Pancreas (tissue), 10 donors: ENCODE measurements around the gene ZNF107. TPM values are rescaled to one million over a fixed set of nuclear protein-coding genes. Genes with fewer than 3 reads are reported as not detected.

Source experiments
- ATAC-seq, 4 donors: fragments of 200-7000 bp; cut with Tn5 transposase; one replicate each; pipeline versions ENCODE4 v1.8.0 to v1.9.1; 2020; ENCODE audit warnings: mild to moderate bottlenecking in 4 of 4, moderate library complexity in 4 of 4
- DNase-seq, 6 donors: peaks; one replicate each; pipeline ENCODE4 v3.0.0-alpha.2; 2020
- FAIRE-seq: peaks from 2 replicates; lab custom pipeline; 2012; peaks lifted over from hg19 to GRCh38; lab: Jason Lieb, UNC
- H3K27ac ChIP-seq, 4 donors: fragments of 200-600 bp; sonication (generic); 1 replicate in 3 of 4; 2 replicates in 1 of 4; pipeline versions ENCODE4 v1.5.0 to v1.8.0; 2020
- H3K27me3 ChIP-seq, 4 donors: fragments of 200-600 bp; one replicate each; pipeline ENCODE4 v1.8.0; 2021
- H3K36me3 ChIP-seq, 3 donors: fragments of 200-600 bp; sonication (generic) in 1 of 3; one replicate each; pipeline versions ENCODE4 v1.5.0 to v1.8.0; 2020 to 2021
- H3K4me1 ChIP-seq, 3 donors: fragments of 200-600 bp; one replicate each; pipeline ENCODE4 v1.8.0; 2021
- H3K4me3 ChIP-seq, 4 donors: fragments of 200-600 bp; sonication (generic) in 2 of 4; one replicate each; pipeline versions ENCODE4 v1.5.0 to v1.8.0; 2020 to 2021
- H3K9me3 ChIP-seq, 4 donors: fragments of 200-600 bp; one replicate each; pipeline ENCODE4 v1.8.0; 2021
- WGBS, 2 donors: extraction: QIAGEN DNeasy Blood & Tissue Kit; methylation state at CpG; one replicate each; pipeline ENCODE4 v1.1.7; 2013; 5-methylcytosine and 5-hydroxymethylcytosine counted together
- intact Hi-C, 3 donors: fragments of 100-400 bp; cut with DNase I; formaldehyde crosslinking; loops; one replicate each; pipeline versions ENCODE4 v1.11.1 to v1.14.2; 2022
- polyA plus RNA-seq, 2 donors: library from polyadenylated mRNA; stranded (reverse); fragments of 200-250 nt; gene quantifications; one replicate each; pipeline ENCODE4 v1.2.3, GENCODE V29; 2013
- total RNA-seq, 6 donors: library from RNA; stranded (reverse); fragmentation: NEBNext Ultra II Directional in 4 of 6; extraction: Animal tissue kit (Norgen Biotek cat#: 25700) in 4 of 6; gene quantifications; one replicate each; pipeline versions ENCODE4 v1.2.1 to v1.2.4, GENCODE V29; 2021 to 2023
- TF ChIP-seq, protein P1 (sequence below), 4 donors: fragments of 200-600 bp; sonication (generic) in 3 of 4; IDR thresholded peaks; one replicate each; pipeline versions ENCODE4 v1.5.0 to v1.8.0; 2021; ENCODE audit warnings: antibody characterized with exemption in 4 of 4
- donor health status: healthy with polysubstance abuse.
- donor health status: DM: no; HTN: no; CAD: no; lungs with moderate emphysema.
- donor health status: DM: no; HTN: no; CAD: no.
- donor health status: control.
- donor health status: control.
- donor health status: Bipolar disorder and iron deficiency.
- donor health status: DM: yes; HTN: yes; CAD: no.
- donor health status: DM: no; HTN: no; CAD: no.
- donor health status: DM: no; HTN: no; CAD: no.
- donor health status: DM: yes; HTN: yes; CAD: no.

ZNF107 gene
- total and polyA plus RNA-seq, 8 donors = 0.68 to 2.9 (median 1.4) TPM

DNA sequence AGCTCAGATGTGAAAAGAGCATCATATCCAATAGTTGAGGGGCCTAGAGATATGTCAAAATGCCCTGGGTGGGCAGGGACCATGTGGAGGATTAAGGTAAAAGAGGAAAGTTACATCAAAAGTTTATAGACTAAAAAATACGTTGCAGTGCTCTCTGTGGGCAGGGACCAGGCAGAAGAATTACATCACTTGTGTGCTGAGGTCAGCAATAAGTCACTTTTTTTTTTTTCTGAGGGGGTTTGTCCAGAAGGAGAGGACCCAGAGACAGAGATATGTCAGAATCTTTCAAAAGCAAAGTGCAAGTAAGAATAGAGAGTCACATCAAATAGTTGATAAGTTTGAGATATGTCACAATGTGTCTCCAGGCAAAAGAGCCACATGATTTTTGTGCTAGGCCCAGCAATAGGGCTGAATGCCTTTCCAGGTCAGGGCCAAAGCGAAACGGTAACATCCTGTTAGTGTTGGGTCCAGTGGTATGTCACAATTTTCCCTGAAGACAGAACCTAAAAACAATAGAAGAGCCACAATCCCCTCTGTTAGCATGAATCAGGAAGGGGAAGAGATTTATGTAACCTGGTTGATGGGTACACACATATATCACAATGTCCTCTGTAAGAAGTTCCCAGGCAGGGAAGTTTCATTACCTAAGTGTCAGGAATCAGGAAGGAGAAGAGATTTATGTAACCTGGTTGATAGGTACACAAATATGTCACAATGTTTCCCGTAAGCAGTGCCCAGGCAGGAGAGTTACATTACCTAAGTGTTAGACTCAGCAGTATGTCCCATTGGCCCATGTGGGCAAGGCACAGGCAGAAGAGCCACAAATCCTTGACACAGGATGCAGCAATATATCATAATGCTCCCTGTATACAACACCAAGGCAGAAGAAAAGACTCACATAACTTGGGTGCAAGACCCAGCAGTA, 28.1 kb upstream of the ZNF107 start:
- no peaks in the 10 kb centered on the region for H3K36me3 ChIP-seq
- FAIRE-seq = no peak
- H3K27me3 ChIP-seq = no peaks in the 10 kb centered on the region
- 49 to 56% methylated on average over 4 of the region's 4 CpGs for WGBS, 2 donors
- no peaks in the 10 kb centered on the region for H3K9me3 ChIP-seq
- H3K27ac ChIP-seq = no peak overlapping the region
- DNase-seq = no peak
- TF ChIP-seq, protein P1, sequence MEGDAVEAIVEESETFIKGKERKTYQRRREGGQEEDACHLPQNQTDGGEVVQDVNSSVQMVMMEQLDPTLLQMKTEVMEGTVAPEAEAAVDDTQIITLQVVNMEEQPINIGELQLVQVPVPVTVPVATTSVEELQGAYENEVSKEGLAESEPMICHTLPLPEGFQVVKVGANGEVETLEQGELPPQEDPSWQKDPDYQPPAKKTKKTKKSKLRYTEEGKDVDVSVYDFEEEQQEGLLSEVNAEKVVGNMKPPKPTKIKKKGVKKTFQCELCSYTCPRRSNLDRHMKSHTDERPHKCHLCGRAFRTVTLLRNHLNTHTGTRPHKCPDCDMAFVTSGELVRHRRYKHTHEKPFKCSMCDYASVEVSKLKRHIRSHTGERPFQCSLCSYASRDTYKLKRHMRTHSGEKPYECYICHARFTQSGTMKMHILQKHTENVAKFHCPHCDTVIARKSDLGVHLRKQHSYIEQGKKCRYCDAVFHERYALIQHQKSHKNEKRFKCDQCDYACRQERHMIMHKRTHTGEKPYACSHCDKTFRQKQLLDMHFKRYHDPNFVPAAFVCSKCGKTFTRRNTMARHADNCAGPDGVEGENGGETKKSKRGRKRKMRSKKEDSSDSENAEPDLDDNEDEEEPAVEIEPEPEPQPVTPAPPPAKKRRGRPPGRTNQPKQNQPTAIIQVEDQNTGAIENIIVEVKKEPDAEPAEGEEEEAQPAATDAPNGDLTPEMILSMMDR (IDR thresholded peaks at IDR 0.05) = no peak
- intact Hi-C loops = no loop called here
- peak in 1 of 4 donors; percentile 21 for ATAC-seq
- H3K4me3 ChIP-seq = no peak overlapping the region
- no peaks in the 10 kb centered on the region for H3K4me1 ChIP-seq

DNA sequence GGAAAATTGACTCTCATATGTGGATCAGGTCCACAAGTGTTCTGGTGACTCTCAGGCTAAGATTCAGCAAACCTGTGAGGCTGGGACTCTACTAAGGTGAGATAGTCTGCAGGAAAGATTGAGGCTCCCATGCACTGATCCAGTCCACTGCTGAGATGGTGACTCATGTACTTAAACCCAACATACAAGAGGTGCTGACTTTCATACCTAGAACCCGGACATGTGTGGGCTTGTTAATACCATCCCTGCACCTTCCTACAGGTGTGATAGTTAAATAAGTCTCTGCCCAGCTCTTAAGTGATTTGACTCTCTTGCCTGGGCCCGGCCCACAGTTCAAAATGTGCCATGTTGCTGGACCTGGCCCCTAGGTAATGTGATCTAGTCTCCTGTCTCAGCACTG, 27.1 kb upstream of the ZNF107 start:
- intact Hi-C loops = no loop called here
- Histone ChIP-seq H3K36me3 (no peaks in the 10 kb centered on the region), H3K27ac (no peak overlapping the region), H3K9me3 (no peaks in the 10 kb centered on the region), H3K4me1 (no peaks in the 10 kb centered on the region), H3K27me3 (no peaks in the 10 kb centered on the region), H3K4me3 (no peak overlapping the region)
- WGBS, 2 donors = 69 to 72% methylated on average over 2 of the region's 2 CpGs
- FAIRE-seq (no peak), ATAC-seq (no peak), DNase-seq (no peak)
- TF ChIP-seq, protein P1 (IDR thresholded peaks at IDR 0.05) = no peak

DNA sequence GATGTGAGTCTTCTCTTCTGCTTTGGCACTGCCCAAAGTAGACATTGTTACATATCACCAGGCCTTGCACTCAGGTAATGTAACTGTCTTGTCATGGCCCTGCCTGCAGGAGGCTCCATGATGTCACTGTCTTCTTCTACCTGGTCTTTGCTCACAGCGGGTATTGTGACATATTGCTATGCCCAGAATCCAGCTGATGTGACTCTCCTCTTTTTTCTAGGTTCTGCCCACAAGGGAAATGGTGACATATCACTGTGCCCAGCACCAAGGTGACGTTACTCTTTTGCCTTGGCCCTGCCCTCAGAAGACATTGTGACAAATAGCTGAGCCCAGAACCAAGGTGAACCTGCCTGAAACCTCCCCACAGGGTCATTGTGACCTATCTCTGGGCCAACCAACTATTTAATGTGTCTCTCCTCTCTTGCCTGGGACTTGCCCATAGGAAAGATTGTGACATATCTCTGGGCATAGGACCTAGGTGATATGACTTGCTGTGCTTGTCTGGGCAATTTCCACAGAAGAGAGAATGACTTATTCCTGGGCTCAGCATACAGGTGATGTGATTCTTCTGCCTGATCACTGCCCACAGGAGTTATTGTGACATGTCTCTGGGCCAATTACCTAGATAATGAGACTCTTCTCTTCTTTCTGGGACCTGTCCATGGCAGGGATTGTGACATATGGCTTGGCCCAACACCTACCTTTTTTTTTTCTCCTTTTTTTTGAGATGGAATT, 26.5 kb upstream of the ZNF107 start:
- Histone ChIP-seq H3K27me3 (no peaks in the 10 kb centered on the region), H3K4me1 (no peaks in the 10 kb centered on the region), H3K9me3 (no peaks in the 10 kb centered on the region), H3K27ac (no peak overlapping the region), H3K4me3 (no peak overlapping the region), H3K36me3 (no peaks in the 10 kb centered on the region)
- FAIRE-seq = no peak
- TF ChIP-seq, protein P1 (IDR thresholded peaks at IDR 0.05) = no peak
- no peak for DNase-seq
- no peak for ATAC-seq
- WGBS, 2 donors = 40 to 49% methylated on average over 2 of the region's 2 CpGs
- intact Hi-C loops = no loop called here

DNA sequence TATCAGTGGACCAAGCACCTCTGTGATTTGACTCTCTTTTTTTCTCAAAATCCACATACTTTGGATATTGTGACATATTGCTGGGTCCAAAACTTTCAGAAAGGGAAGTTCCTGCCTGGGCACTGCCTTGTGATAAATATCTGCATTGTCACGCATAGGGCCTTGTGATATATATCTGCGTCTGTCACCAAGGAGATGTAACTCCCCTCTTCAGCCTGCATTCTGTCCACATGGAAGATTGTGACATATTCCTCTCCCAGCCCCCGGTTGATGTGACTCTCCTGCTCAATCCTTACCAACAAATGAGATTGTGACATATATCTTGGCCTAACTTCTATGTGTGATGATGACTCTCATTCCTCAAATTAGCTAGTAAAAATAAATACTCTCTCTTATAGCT, 25.4 kb upstream of the ZNF107 start:
- no peak for ATAC-seq
- 60 to 80% methylated on average over 3 of the region's 3 CpGs for WGBS, 2 donors
- H3K27ac ChIP-seq = no peak overlapping the region
- no peak for FAIRE-seq
- intact Hi-C loops = no loop called here
- H3K4me3 ChIP-seq = no peak overlapping the region
- no peaks in the 10 kb centered on the region for H3K27me3 ChIP-seq
- DNase-seq = no peak
- no peaks in the 10 kb centered on the region for H3K9me3 ChIP-seq
- H3K36me3 ChIP-seq = no peaks in the 10 kb centered on the region
- H3K4me1 ChIP-seq = no peaks in the 10 kb centered on the region
- TF ChIP-seq, protein P1 (IDR thresholded peaks at IDR 0.05) = no peak
